Activated CD8-positive, alpha-beta memory T cell treated with anti-CD3 and anti-CD28 coated beads, Interleukin-2, amount 50 U/mL, for 48 hours (primary cell): ENCODE results near the gene ZMYM4.
"Not testable (repeated sequence)": the region's sequence is repeated elsewhere in the genome, so short reads cannot be mapped to it uniquely, and the experiment has no call there.

Experiments
- DNase-seq: peaks from one replicate; pipeline ENCODE4 v3.0.0-alpha.2; 2020

The ZMYM4 gene

DNA sequence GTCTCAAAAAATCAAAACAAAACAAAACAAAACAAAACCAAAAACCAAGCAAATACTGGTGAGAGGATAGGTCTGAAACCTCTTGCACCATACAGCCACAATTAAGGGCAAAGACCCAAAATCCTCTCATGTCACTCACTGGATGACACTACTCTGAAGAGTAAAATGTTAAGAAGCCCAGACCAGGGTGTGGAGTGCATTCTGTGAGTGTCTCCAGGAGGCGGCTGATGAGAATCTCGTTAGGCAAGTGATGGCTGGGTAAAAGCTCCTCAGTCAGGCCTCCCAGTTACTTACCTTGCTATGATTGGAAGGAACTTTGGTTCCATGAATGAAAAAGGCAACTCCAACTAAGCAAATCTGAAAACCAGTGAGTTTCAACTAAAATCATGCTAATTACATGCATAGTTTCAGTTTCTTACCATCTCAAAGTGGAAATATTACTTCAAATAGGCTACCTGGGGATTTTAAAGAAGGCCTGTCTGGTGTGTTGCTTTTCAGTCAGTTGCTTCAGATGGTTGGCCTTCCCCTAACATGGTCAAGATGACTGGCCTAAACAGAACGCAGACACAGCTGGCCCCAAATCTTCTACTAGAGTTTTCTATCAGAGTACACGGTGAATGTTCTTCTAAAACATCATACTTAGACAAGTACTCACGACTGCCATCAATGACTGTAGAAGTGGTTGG is 193.6 kb downstream of the ZMYM4 start:
- no peak for DNase-seq

DNA sequence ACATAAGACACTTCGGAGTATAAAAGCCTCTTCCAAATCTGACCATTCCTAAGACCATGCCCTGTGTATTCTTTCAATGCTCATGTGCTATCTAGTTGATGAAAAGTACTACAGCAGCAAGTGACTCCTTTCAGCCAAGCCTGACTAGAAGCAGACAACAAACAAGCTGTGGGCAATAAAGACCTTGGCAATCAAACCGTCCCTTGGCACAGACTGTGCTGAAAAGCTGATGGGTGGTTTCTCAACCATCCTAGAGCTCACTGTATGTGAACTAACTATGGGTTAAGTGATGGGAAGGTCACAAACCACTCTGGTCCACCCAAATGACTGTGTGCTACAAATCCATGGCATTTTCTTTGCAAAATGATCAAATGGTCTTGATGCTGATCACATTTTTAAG is 194.7 kb downstream of the ZMYM4 start:
- DNase-seq = no peak

- DNase-seq = not testable (repeated sequence)
These were observed 195.2 kb downstream of the ZMYM4 start for GRCh38 chr1:35463749-35464148.

- DNase-seq = no peak
These were observed 197.6 kb downstream of the ZMYM4 start for GRCh38 chr1:35466120-35466519.

GRCh38 chr1:35470977-35471613 is 202.6 kb downstream of the ZMYM4 start:
- DNase-seq = no peak
